ENCODE measurements around the gene SLC35F3. TPM values are rescaled to one million over a fixed set of nuclear protein-coding genes. Genes with fewer than 3 reads are reported as not detected.

The SLC35F3 gene
- total RNA-seq, 1 experiment from 2014 or later: 22.7 TPM

DNA sequence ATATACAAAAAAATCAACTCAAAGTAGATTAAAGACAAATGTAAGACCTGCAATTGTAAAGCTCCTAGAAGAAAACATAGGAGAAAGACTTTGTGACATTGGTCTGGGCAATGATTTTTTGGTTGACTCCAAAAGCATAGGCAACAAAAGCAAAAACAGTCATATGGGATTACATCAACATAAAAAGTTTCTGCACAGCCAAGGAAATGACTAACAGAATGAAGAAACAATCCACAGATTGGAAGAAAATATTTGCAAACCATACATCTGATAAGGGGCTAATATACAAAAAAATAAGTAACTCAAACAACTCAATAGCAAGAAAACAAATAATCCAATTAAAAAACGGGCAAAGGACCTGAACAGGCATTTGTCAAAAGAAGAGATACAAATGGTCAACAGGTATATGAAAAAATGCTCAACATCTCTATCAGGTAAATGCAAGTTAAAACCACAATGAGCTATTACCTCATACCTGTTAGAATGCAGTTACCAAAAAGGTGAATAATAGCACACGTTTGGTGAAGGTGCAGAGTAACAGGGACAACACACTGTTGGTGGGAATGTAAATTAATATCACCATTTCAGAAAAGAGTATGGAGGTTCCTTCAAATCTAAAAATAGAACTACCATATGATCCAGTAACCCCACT lies 295.1 kb downstream of the SLC35F3 start:
- CTCF ChIA-PET: no interaction called here
- TF ChIP-seq, protein P1, sequence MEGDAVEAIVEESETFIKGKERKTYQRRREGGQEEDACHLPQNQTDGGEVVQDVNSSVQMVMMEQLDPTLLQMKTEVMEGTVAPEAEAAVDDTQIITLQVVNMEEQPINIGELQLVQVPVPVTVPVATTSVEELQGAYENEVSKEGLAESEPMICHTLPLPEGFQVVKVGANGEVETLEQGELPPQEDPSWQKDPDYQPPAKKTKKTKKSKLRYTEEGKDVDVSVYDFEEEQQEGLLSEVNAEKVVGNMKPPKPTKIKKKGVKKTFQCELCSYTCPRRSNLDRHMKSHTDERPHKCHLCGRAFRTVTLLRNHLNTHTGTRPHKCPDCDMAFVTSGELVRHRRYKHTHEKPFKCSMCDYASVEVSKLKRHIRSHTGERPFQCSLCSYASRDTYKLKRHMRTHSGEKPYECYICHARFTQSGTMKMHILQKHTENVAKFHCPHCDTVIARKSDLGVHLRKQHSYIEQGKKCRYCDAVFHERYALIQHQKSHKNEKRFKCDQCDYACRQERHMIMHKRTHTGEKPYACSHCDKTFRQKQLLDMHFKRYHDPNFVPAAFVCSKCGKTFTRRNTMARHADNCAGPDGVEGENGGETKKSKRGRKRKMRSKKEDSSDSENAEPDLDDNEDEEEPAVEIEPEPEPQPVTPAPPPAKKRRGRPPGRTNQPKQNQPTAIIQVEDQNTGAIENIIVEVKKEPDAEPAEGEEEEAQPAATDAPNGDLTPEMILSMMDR (conservative IDR thresholded peaks at IDR 0.05; ENCODE audit: low read depth, low read length): no peak
- no peak for TF ChIP-seq EZH2 (IDR thresholded peaks at IDR 0.05; ENCODE audit: borderline replicate concordance, low read depth, low read length, poor library complexity, severe bottlenecking)
- no TSS peak for BruUV-seq (replicated peaks)
- POLR2A ChIA-PET (ENCODE audit: low non-redundant PET): no interaction called here
- no peak overlapping the region for H3K4me3 ChIP-seq (ENCODE audit: low read depth, low read length, poor library complexity, severe bottlenecking)
- H3K4me1 ChIP-seq (ENCODE audit: insufficient read depth, low read length, poor library complexity, severe bottlenecking): no peaks in the 10 kb centered on the region
- intact Hi-C loops (cut with micrococcal nuclease; ENCODE audit: unreplicated experiment): no loop called here
- no peak overlapping the region for H3K27ac ChIP-seq (ENCODE audit: low read depth, low read length, poor library complexity, severe bottlenecking)
- no peaks in the 10 kb centered on the region for H3K27me3 ChIP-seq (replicated peaks; ENCODE audit: insufficient read depth, low read depth, low read length, poor library complexity)
- DNase-seq (ENCODE audit: low spot score): no peak
- H3K9me3 ChIP-seq (ENCODE audit: low read depth, low read length, poor library complexity, severe bottlenecking): peaks cover 10% of the 10 kb centered on the region
- no peaks in the 10 kb centered on the region for H3K36me3 ChIP-seq (ENCODE audit: insufficient read depth, low read length, poor library complexity, severe bottlenecking)

DNA sequence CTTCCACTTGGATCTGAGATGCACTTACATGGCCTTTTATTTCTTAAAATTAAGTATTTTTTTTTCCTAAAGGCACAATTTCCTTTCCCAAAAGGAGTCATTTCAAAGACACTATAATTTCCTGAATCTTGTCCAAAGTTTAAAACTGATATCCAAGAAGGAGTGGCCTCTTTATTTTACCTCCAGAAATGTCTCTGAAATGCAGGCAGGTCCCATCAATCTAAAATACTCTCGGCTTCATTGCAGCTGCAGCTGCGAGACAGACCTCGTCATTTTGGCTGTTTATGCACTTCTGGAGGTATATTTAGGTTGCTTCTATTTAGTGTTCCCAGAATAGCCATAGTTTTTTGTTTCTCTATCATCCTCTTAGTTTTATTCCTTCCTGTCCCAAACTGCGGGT lies 296.1 kb downstream of the SLC35F3 start:
- H3K27ac ChIP-seq (ENCODE audit: low read depth, low read length, poor library complexity, severe bottlenecking): no peak overlapping the region
- no peak overlapping the region for H3K4me3 ChIP-seq (ENCODE audit: low read depth, low read length, poor library complexity, severe bottlenecking)
- no peaks in the 10 kb centered on the region for H3K4me1 ChIP-seq (ENCODE audit: insufficient read depth, low read length, poor library complexity, severe bottlenecking)
- H3K36me3 ChIP-seq (ENCODE audit: insufficient read depth, low read length, poor library complexity, severe bottlenecking): no peaks in the 10 kb centered on the region
- BruUV-seq (replicated peaks): no TSS peak
- peaks cover 10% of the 10 kb centered on the region for H3K9me3 ChIP-seq (ENCODE audit: low read depth, low read length, poor library complexity, severe bottlenecking)
- no peak for DNase-seq (ENCODE audit: low spot score)
- no peaks in the 10 kb centered on the region for H3K27me3 ChIP-seq (replicated peaks; ENCODE audit: insufficient read depth, low read depth, low read length, poor library complexity)
- TF ChIP-seq, protein P1 (conservative IDR thresholded peaks at IDR 0.05; ENCODE audit: low read depth, low read length): no peak
- no peak for TF ChIP-seq EZH2 (IDR thresholded peaks at IDR 0.05; ENCODE audit: borderline replicate concordance, low read depth, low read length, poor library complexity, severe bottlenecking)
- ChIA-PET POLR2A (ENCODE audit: low non-redundant PET) (no interaction called here), CTCF (no interaction called here)
- intact Hi-C loops (cut with micrococcal nuclease; ENCODE audit: unreplicated experiment): no loop called here

DNA sequence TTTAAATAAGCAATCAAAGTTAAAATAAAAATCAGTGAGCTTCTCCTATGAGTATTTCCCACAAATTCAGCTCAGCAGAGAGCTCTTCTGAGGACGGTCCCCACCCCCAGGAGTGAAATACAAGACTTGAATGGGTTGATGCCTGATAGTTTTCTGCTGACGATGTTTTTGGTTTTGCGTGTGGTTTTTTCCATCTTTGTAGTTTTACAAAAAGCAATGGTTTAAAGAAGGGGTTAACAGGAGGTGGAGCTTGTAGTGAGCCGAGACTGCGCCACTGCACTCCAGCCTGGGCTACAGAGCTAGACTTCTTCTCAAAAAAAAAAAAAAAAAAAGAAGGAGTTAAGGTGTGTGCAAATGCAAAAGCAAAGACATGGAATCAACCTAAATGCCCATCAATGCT lies 297.1 kb downstream of the SLC35F3 start:
- Histone ChIP-seq H3K27me3 (replicated peaks; ENCODE audit: insufficient read depth, low read depth, low read length, poor library complexity) (no peaks in the 10 kb centered on the region), H3K4me1 (ENCODE audit: insufficient read depth, low read length, poor library complexity, severe bottlenecking) (no peaks in the 10 kb centered on the region), H3K36me3 (ENCODE audit: insufficient read depth, low read length, poor library complexity, severe bottlenecking) (no peaks in the 10 kb centered on the region), H3K4me3 (ENCODE audit: low read depth, low read length, poor library complexity, severe bottlenecking) (no peak overlapping the region), H3K27ac (ENCODE audit: low read depth, low read length, poor library complexity, severe bottlenecking) (no peak overlapping the region), H3K9me3 (ENCODE audit: low read depth, low read length, poor library complexity, severe bottlenecking) (peaks cover 10% of the 10 kb centered on the region)
- BruUV-seq (replicated peaks): no TSS peak
- intact Hi-C loops (cut with micrococcal nuclease; ENCODE audit: unreplicated experiment): no loop called here
- ChIA-PET POLR2A (ENCODE audit: low non-redundant PET) (no interaction called here), CTCF (no interaction called here)
- no peak for TF ChIP-seq EZH2 (IDR thresholded peaks at IDR 0.05; ENCODE audit: borderline replicate concordance, low read depth, low read length, poor library complexity, severe bottlenecking)
- TF ChIP-seq, protein P1 (conservative IDR thresholded peaks at IDR 0.05; ENCODE audit: low read depth, low read length): no peak
- DNase-seq (ENCODE audit: low spot score): no peak
